ENCODE results near the gene COBL. TPM values are rescaled to one million over a fixed set of nuclear protein-coding genes. Genes with fewer than 3 reads are reported as not detected.

Gene COBL
- total RNA-seq, 1 experiment from 2014 or later, result 63.6 TPM

GRCh38 chr7:51085034-51085692 is 231.4 kb downstream of the COBL start:
- Mint-ChIP-seq H3K9me3 (ENCODE audit: unreplicated experiment) (no peaks in the 10 kb centered on the region), H3K27ac (ENCODE audit: unreplicated experiment) (no peak overlapping the region), H3K36me3 (ENCODE audit: insufficient read depth, unreplicated experiment) (peaks cover 39% of the 10 kb centered on the region), H3K4me1 (ENCODE audit: low read depth, unreplicated experiment) (no peaks in the 10 kb centered on the region), H3K4me3 (ENCODE audit: unreplicated experiment) (no peak overlapping the region), H3K27me3 (ENCODE audit: insufficient read depth, unreplicated experiment) (no peaks in the 10 kb centered on the region)
- Histone ChIP-seq H3K36me3 (ENCODE audit: control insufficient read depth, insufficient read depth, low read length) (peaks cover 5% of the 10 kb centered on the region), H3K4me1 (no peaks in the 10 kb centered on the region), H3K4me3 (ENCODE audit: low read depth, low read length) (no peak overlapping the region), H3K9me3 (no peaks in the 10 kb centered on the region), H3K27me3 (replicated peaks; ENCODE audit: control insufficient read depth, insufficient read depth, low read length) (no peaks in the 10 kb centered on the region)
- CTCF ChIA-PET, result interaction anchor here (0.5 kb wide), 1 partner anchor 302 kb away, joined by 4 read pairs; no protein-coding TSS in a partner anchor
- DNase-seq, result no peak
- intact Hi-C loops (cut with micrococcal nuclease; ENCODE audit: unreplicated experiment), result no loop called here
- no peak for TF ChIP-seq CTCF (IDR thresholded peaks at IDR 0.05; ENCODE audit: insufficient read depth in 1 of 2, low read depth in 1 of 2, low read length in 1 of 2, severe bottlenecking in 1 of 2, unreplicated experiment in 1 of 2)
- POLR2A ChIA-PET, result no interaction called here
- BruUV-seq (replicated peaks), result no TSS peak

- Mint-ChIP-seq H3K27ac (ENCODE audit: unreplicated experiment) (no peak overlapping the region), H3K4me3 (ENCODE audit: unreplicated experiment) (no peak overlapping the region), H3K36me3 (ENCODE audit: insufficient read depth, unreplicated experiment) (peaks cover 48% of the 10 kb centered on the region), H3K4me1 (ENCODE audit: low read depth, unreplicated experiment) (no peaks in the 10 kb centered on the region), H3K27me3 (ENCODE audit: insufficient read depth, unreplicated experiment) (no peaks in the 10 kb centered on the region), H3K9me3 (ENCODE audit: unreplicated experiment) (no peaks in the 10 kb centered on the region)
- H3K36me3 ChIP-seq (ENCODE audit: control insufficient read depth, insufficient read depth, low read length), result peaks cover 5% of the 10 kb centered on the region
- intact Hi-C loops (cut with micrococcal nuclease; ENCODE audit: unreplicated experiment), result no loop called here
- no peaks in the 10 kb centered on the region for H3K27me3 ChIP-seq (replicated peaks; ENCODE audit: control insufficient read depth, insufficient read depth, low read length)
- no peak for DNase-seq
- H3K4me3 ChIP-seq (ENCODE audit: low read depth, low read length), result no peak overlapping the region
- TF ChIP-seq CTCF (IDR thresholded peaks at IDR 0.05; ENCODE audit: insufficient read depth in 1 of 2, low read depth in 1 of 2, low read length in 1 of 2, severe bottlenecking in 1 of 2, unreplicated experiment in 1 of 2), result no peak
- ChIA-PET CTCF (no interaction called here), POLR2A (no interaction called here)
- no peaks in the 10 kb centered on the region for H3K9me3 ChIP-seq
- H3K4me1 ChIP-seq, result no peaks in the 10 kb centered on the region
- no TSS peak for BruUV-seq (replicated peaks)
These were observed 232.5 kb downstream of the COBL start for GRCh38 chr7:51084121-51084520.

GRCh38 chr7:51082940-51083533 is 233.6 kb downstream of the COBL start:
- H3K4me1 Mint-ChIP-seq (ENCODE audit: low read depth, unreplicated experiment), result no peaks in the 10 kb centered on the region
- Histone ChIP-seq H3K9me3 (no peaks in the 10 kb centered on the region), H3K36me3 (ENCODE audit: control insufficient read depth, insufficient read depth, low read length) (peaks cover 5% of the 10 kb centered on the region), H3K4me3 (ENCODE audit: low read depth, low read length) (no peak overlapping the region), H3K27me3 (replicated peaks; ENCODE audit: control insufficient read depth, insufficient read depth, low read length) (no peaks in the 10 kb centered on the region), H3K4me1 (no peaks in the 10 kb centered on the region)
- peaks cover 48% of the 10 kb centered on the region for H3K36me3 Mint-ChIP-seq (ENCODE audit: insufficient read depth, unreplicated experiment)
- H3K27me3 Mint-ChIP-seq (ENCODE audit: insufficient read depth, unreplicated experiment), result no peaks in the 10 kb centered on the region
- H3K27ac Mint-ChIP-seq (ENCODE audit: unreplicated experiment), result no peak overlapping the region
- POLR2A ChIA-PET, result no interaction called here
- intact Hi-C loops (cut with micrococcal nuclease; ENCODE audit: unreplicated experiment), result no loop called here
- no TSS peak for BruUV-seq (replicated peaks)
- no peak for TF ChIP-seq CTCF (IDR thresholded peaks at IDR 0.05; ENCODE audit: insufficient read depth in 1 of 2, low read depth in 1 of 2, low read length in 1 of 2, severe bottlenecking in 1 of 2, unreplicated experiment in 1 of 2)
- no peak overlapping the region for H3K4me3 Mint-ChIP-seq (ENCODE audit: unreplicated experiment)
- H3K9me3 Mint-ChIP-seq (ENCODE audit: unreplicated experiment), result no peaks in the 10 kb centered on the region
- CTCF ChIA-PET, result no interaction called here
- DNase-seq, result no peak

All from Caco-2 (cell line).